ENCODE measurements around the gene TBL1X. TPM values are rescaled to one million over a fixed set of nuclear protein-coding genes. Genes with fewer than 3 reads are reported as not detected.

TBL1X gene
- polyA plus RNA-seq, 1 experiment: 24.9 TPM

DNA sequence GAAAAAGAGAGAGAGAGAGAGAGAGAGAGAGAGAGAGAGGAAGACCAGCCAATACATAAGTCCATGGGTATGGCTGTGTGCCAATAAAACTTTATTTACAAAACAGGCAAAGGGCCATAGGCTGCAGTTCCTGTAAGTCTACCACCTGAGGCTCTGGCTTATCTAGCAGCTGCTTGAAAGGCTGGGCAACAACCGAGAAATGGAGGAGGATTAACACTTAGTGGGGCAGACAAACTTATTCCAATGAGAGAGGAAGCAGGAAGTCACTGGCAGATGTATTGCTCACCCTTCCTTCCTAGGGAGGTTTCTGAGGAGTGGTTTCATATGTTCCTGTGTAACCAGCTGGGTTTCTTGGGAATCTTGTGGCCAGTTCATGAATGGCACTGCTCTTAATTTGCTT is 305.5 kb downstream of the TBL1X start:
- TF ChIP-seq, protein P1, sequence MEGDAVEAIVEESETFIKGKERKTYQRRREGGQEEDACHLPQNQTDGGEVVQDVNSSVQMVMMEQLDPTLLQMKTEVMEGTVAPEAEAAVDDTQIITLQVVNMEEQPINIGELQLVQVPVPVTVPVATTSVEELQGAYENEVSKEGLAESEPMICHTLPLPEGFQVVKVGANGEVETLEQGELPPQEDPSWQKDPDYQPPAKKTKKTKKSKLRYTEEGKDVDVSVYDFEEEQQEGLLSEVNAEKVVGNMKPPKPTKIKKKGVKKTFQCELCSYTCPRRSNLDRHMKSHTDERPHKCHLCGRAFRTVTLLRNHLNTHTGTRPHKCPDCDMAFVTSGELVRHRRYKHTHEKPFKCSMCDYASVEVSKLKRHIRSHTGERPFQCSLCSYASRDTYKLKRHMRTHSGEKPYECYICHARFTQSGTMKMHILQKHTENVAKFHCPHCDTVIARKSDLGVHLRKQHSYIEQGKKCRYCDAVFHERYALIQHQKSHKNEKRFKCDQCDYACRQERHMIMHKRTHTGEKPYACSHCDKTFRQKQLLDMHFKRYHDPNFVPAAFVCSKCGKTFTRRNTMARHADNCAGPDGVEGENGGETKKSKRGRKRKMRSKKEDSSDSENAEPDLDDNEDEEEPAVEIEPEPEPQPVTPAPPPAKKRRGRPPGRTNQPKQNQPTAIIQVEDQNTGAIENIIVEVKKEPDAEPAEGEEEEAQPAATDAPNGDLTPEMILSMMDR (IDR thresholded peaks at IDR 0.05; ENCODE audit: low read depth, low read length): no peak
- Histone ChIP-seq H3K4me3 (ENCODE audit: low read depth, low read length) (no peak overlapping the region), H3K27ac (ENCODE audit: low read depth, low read length) (no peak overlapping the region), H3K9me3 (ENCODE audit: control insufficient read depth, insufficient read depth, low read length) (no peaks in the 10 kb centered on the region), H3K27me3 (ENCODE audit: control insufficient read depth, insufficient read depth, low read length) (peaks cover 9% of the 10 kb centered on the region)
- ChIA-PET CTCF (no interaction called here), POLR2A (no interaction called here)
- DNase-seq (ENCODE audit: low read depth, low spot score): no peak

DNA sequence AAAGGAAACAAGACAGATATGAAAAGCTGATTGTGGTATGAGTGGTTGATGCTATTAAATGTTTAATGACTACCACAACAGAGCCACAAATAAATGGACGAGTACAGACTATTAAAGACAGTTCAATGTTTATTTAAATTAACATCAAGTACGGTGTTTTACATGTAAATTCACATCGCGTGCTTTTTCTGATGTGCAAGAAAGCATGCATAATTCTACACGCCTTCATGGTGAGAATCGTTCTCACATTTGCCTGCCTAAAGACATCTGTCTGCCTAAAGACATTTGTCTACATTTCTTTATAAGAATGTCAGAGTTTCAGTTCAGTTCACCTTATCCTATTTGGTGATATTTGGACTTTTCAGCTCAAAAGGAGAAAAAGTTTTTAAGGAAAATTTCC is 308.1 kb downstream of the TBL1X start:
- peaks cover 3% of the 10 kb centered on the region for H3K27me3 ChIP-seq (ENCODE audit: control insufficient read depth, insufficient read depth, low read length)
- POLR2A ChIA-PET: no interaction called here
- no peak for DNase-seq (ENCODE audit: low read depth, low spot score)
- TF ChIP-seq, protein P1 (IDR thresholded peaks at IDR 0.05; ENCODE audit: low read depth, low read length): no peak
- H3K4me3 ChIP-seq (ENCODE audit: low read depth, low read length): no peak overlapping the region
- CTCF ChIA-PET: interaction anchor here (0.6 kb wide), 1 partner anchor 65 kb away, joined by 4 read pairs; no protein-coding TSS in a partner anchor
- H3K27ac ChIP-seq (ENCODE audit: low read depth, low read length): no peak overlapping the region
- no peaks in the 10 kb centered on the region for H3K9me3 ChIP-seq (ENCODE audit: control insufficient read depth, insufficient read depth, low read length)

DNA sequence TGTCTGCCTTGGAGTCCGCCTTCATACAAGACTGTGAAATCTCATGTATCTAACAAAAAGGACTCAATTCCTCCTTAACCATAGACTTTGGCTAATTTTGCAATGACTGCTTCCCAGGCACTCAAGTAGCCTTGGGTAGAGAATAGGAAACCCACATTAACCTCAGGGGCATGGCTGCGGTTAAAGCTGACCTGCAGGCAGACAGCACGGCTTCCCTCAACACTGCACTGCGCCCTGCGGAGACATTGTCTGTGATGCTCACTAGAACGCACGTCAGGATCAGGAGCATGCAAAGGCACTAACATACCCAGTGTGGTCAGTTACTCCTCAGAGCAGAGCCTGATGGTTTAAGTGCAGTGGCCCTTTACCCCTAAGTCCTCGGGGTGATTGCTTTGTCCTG is 311.1 kb downstream of the TBL1X start:
- POLR2A ChIA-PET: no interaction called here
- CTCF ChIA-PET: no interaction called here
- H3K27me3 ChIP-seq (ENCODE audit: control insufficient read depth, insufficient read depth, low read length): peaks cover 3% of the 10 kb centered on the region
- H3K9me3 ChIP-seq (ENCODE audit: control insufficient read depth, insufficient read depth, low read length): no peaks in the 10 kb centered on the region
- TF ChIP-seq, protein P1 (IDR thresholded peaks at IDR 0.05; ENCODE audit: low read depth, low read length): no peak
- no peak overlapping the region for H3K4me3 ChIP-seq (ENCODE audit: low read depth, low read length)
- no peak overlapping the region for H3K27ac ChIP-seq (ENCODE audit: low read depth, low read length)
- no peak for DNase-seq (ENCODE audit: low read depth, low spot score)

DNA sequence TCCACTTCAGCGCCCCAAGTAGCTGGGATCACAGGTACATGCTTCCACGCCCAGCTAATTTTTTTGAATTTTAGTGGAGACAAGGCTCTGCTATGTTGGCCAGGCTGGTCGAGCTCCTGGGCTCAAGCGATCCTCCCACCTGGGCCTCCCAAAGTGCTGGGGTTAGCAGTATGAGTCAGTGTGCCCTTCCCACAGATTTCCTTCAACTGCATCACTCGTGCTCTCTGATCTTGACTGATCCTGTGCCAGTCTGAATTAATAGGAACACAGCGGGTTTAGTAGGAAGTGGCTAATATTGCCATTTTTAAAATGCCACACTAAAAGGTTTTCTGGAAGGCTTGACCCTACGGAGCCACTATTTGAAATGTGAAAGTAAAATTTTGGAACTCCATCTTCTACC is 317.1 kb downstream of the TBL1X start:
- ChIA-PET CTCF (interaction anchor here (1.9 kb wide), 1 partner anchor 338 kb away, joined by 4 read pairs; no protein-coding TSS in a partner anchor), POLR2A (no interaction called here)
- TF ChIP-seq, protein P1 (IDR thresholded peaks at IDR 0.05; ENCODE audit: low read depth, low read length): no peak
- Histone ChIP-seq H3K9me3 (ENCODE audit: control insufficient read depth, insufficient read depth, low read length) (no peaks in the 10 kb centered on the region), H3K27ac (ENCODE audit: low read depth, low read length) (no peak overlapping the region), H3K27me3 (ENCODE audit: control insufficient read depth, insufficient read depth, low read length) (peaks cover 11% of the 10 kb centered on the region), H3K4me3 (ENCODE audit: low read depth, low read length) (no peak overlapping the region)
- no peak for DNase-seq (ENCODE audit: low read depth, low spot score)

DNA sequence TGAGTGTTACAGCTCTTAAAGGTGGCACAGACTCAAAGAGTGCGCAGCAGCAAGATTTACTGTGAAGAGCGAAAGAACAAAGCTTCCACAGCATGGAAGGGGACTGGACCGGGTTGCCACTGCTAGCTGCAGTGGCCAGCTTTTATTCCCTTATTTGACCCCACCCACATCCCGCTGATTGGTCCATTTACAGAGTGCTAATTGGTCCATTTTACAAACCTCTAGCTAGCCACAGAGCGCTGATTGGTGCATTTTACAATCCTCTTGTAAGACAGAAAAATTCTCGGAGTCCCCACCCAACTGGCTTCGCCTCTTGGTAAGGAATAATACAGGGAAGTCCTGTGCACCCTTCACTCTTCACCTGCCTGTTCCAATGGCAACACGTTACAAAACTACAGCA is 319.5 kb downstream of the TBL1X start:
- TF ChIP-seq, protein P1 (IDR thresholded peaks at IDR 0.05; ENCODE audit: low read depth, low read length): no peak
- H3K27me3 ChIP-seq (ENCODE audit: control insufficient read depth, insufficient read depth, low read length): peaks cover 17% of the 10 kb centered on the region
- ChIA-PET POLR2A (no interaction called here), CTCF (no interaction called here)
- no peaks in the 10 kb centered on the region for H3K9me3 ChIP-seq (ENCODE audit: control insufficient read depth, insufficient read depth, low read length)
- H3K27ac ChIP-seq (ENCODE audit: low read depth, low read length): no peak overlapping the region
- H3K4me3 ChIP-seq (ENCODE audit: low read depth, low read length): no peak overlapping the region
- no peak for DNase-seq (ENCODE audit: low read depth, low spot score)

All from AG04450 (cell line).